Activated T-helper 9 cell treated with anti-CD3 and anti-CD28 coated beads, Interleukin-2, amount 50 U/mL, for 16 hours (primary cell): ENCODE measurements around the gene KAT8.
"Not testable (repeated sequence)": the region's sequence is repeated elsewhere in the genome, so short reads cannot be mapped to it uniquely, and the experiment has no call there.

Experiments used
- DNase-seq: peaks from one replicate; pipeline ENCODE4 v3.0.0-alpha.2; 2020; ENCODE audit warnings: low read depth

KAT8 gene

DNA sequence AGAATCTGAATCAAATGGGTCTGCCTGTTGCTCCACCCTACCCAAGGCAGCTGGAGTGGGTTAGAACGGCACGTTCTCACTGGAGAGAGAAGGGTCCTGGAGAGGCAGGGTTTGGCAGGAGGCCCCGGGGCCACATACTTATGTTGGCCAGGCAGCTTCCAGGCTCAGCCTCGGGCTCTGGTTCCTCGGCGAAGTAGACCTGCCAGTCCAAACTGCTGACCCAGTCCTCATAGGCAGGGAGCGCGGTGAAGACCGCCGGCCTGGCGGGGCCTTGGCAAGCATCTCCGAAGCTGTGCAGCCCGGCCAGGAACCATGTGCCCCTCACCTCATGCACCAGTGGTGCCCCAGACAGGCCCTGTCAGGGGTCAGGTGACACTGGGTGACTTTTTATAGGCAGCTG, 33.5 kb upstream of the KAT8 start:
- no peak for DNase-seq

DNA sequence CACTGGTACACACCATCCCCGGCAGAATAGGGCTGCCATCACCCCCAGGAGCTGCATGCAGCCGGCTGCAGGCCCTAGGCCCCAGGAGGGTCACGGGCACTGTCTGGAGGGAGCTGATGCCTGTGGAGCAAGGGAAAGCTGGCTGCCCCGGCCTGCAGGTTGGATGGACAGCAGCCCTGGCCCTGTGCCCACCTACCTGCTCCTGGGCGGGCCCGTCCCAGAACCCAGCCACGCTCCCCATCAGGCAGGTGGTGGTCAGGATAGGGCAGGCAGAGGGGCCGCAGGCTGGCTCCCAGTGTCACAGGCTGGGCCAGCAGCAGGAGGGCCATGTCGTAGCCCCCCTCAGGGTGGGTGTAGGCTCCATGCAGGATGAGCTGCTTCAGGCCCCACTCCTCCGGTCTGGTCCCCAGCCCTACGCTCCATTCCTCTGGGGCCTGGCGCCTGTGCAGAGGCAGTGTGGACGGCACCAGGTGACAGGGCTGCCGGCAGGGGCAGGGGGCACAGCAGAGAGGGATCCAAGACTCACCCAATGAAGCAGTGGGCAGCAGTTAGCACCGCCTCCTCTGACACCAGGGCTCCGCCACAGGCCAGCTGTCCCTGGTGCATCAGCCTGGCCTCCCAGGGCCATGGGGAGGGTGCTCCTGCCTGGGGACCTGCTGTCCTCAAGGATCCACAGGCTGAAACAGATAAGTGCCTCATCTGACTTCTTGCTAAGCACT, 32.7 kb upstream of the KAT8 start:
- DNase-seq, result no peak

- no peak for DNase-seq
These were observed 32.1 kb upstream of the KAT8 start for GRCh38 chr16:31085411-31085810.

- DNase-seq, result no peak
These were observed 31.4 kb upstream of the KAT8 start for GRCh38 chr16:31085873-31086628.

- DNase-seq, result no peak
These were observed 30.9 kb upstream of the KAT8 start for GRCh38 chr16:31086629-31086906.

DNA sequence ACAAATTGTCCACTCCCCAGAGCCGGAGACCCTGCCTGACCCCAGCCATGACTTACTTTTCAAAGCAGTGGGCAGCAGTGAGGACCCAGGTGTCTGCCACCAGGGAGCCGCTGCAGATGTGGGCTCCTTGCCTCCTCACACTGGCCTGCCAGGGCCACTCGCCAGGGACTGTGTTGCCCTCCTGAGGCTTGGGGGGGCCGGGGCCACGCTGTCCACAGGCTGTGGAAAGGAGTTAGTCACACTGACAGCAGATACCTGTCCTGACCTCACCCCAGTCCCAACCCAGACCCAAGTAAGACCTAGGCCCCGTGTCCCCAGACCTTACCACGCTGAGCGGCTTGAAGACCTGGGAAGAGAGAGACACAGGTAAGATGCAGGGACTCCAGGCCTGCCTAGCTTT, 30.0 kb upstream of the KAT8 start:
- no peak for DNase-seq

GRCh38 chr16:31087971-31088370, 29.5 kb upstream of the KAT8 start:
- no peak for DNase-seq

DNA sequence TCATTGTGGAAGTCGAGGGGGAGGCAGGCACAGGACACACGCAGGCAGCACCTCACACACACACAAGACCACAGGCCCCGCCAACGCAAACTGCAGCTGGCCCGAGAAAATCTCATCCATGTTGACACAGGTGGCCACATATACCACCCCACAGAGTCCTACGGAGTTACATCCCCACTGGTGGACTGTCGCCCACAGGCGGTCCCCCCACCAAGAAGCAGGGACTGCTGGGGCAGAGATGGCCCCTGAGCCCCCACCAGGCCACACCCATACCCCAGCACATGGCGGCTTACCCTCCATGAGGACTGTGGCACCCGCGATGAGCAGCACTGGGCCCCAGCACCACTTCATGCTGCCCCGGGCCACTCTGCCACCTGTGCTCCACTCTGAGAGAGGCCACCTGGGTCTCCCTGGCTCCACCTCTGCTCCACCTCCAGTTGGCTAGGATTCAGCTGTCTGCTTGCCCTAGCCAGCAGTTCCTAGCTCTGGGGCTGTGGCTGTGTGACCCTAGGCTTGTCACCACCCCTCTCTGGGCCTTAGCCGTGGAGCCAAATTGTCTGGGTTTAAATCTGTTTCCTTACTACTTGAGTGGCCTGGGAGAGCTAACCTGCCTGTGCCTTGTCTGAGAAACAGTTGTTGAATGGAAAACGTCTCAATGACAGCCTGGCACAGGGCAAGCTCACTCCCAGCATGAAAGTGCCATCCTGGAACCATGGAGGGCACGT, 28.8 kb upstream of the KAT8 start, which contains the start of gene PRSS53:
Gene PRSS53 (minus strand): TSS at position 485 of the 725 bp plus-strand sequence. CDS start 134 bp downstream, at position 351.
- no peak for DNase-seq

DNA sequence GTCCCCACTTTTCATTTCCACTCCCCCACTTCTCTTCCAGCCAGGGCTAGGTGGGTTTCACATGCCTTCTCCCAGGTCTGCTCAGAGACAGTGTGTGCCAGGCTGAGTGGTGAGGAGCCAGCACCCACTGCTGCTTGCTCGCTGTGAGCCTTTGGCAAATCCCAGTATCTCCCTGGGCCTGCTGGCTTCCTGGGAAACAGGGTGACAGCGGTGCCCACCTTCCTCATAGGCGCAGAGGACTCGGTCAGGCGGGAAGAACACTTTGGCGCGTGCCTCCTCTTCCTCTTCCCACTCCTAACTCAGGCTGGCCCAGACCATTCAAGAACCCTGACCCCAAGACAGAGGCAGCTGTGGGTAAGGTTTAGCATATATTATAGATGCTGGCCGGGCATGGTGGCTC, 28.3 kb upstream of the KAT8 start:
- no peak for DNase-seq

DNA sequence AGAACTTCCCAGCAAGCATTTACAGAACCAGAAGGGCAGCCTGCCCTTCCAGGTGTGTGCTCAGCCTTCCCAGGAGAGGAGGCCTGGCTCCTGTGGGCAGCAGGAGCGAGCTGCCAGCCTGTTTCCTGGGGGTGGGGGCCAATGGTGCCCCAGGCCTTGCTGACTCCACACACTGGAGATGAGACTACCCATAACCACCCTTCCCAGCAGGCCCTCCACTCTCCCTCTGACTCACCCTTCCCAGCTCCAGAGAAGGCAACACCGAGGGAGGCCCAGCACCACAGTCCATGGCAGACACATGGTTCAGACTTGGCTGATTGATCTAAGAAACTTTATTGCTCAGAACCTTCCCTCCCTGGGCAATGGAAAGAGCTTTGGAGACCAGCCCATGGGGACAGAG, 26.9 kb upstream of the KAT8 start:
- DNase-seq, result no peak

DNA sequence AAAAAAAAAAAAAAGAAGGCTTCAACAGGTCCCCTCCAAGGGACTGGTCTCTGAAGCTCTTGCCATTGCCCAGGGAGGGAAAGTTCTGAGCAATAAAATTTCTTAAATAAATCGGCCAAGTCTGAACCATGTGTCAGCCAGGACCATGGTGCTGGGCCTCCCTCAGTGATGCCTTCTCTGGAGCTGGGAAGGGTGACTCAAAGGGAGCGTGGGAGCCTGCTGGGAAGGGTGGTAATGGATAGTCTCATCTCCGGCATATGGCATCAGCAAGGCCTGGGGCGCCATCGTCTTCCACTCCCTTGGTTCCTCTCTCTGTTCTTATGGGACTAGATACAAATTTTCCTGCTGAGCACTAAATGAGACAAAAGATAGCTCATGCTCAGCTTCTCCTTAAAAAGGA, 25.1 kb upstream of the KAT8 start:
- no peak for DNase-seq

DNA sequence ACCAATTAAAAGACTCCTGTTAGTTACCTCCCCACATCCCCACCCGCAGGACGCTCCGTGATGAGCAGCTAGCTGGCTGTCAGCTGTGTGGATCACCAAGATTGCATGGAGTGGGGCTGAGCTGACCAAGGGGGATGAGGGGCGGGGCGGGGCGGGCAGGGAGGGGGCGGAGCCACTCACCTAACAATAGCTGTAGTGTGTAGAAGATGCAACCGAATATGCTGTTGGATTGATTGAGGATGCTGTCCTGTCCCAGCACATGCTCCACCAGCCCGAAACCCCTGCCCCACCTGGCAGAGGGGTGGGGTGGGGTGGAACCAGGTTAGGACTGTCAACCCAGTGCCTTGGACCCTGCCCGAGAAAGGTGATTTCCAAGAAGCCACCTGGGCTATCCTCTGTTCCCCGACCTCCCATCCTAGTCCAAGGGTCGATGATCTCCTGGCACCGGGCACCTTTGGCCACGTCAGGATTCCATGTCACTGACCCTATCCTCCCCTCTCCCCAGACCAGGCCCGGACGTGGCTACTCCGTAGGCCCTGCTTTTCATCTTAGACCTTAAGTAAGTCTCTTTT, 24.2 kb upstream of the KAT8 start:
- no peak for DNase-seq

DNA sequence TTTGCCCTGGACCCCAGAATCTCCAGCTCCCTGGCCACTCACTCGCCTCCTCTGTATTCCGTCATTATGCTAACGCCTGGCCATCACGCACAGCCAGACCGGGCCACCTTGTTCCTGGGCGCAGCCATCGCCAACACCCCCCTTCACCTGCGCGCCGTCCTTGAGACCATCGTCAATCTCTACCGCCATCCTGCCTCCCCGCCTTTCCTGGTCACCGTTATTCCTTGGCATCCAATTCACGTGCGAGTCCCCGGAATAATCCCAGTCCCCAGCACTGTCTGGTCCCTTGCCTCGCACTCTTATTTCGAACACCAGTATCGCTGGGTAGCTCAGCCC, 23.4 kb upstream of the KAT8 start:
- DNase-seq, result no peak

DNA sequence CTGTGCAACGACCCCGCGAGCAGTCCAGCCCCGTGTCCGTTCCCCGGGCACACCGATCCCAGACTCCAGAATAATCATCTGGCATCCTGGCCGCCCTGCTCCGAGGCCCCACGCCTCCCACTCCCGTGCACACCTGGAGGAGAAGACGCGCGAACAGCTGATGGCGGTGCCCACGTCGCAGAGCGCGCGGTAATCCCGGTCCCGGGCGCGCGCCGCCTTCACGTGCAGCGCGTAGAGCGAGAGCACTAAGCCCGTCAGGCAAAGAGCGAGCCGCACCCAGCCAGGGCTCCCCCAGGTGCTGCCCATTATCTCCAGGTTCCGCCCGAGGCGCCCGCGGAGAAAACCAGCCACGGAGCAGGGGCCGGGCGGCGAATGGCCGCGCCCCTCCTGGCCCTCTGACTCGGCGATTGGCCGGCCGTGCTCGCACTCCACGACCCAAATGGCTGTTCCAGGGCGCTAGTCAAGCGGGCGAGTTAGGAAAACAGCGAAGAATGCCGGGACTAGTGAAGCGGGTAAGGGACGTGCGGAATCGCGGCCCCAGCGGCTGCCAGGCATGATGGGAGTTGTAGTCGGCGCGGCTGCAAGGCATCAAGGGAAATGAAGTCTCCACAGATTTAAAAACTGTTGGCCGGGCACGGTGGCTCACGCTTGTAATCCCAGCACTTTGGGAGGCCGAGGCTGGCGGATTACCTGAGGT, 22.9 kb upstream of the KAT8 start, which contains the start of gene VKORC1:
Gene VKORC1 (minus strand): TSS at position 374 of the 697 bp plus-strand sequence. CDS start 68 bp downstream, at position 306.
- peak; percentile 79 for DNase-seq

DNA sequence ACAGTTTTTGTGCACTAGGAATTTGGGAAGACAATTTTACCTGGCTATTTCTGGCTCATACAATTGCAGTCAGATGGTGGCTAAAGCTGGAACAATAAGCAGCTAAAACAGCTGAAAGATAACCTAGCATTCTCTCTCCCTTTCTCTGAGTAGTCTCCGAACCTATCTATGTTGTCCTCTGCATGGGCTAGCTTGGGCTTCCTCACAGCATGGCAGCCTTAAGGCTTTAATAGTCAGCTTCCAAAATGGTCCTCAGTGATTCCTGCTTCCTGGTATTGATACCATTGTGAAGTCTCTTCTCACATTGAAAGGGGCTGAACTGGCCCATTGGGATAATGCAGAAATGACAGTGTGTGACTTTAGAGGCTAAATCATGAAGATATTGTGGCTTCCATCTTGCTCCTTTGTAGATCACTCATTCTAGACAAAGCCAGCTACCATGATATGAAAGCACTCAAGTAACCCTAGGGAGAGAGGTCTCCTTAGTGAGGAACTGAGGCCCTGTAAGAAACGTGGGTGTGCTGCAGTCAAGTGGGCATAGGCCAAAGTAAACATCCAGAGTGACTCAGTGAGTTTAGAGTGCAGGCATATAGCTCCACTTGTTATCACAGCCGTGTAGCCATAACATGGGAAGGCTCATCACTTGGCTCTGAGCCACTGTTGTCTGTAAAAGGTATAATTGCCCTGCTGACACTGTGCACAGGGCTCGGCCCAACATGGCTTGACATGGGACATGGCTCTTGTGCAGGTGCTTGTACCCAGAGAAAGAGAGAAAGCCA, 17.4 kb upstream of the KAT8 start:
- no peak for DNase-seq

- not testable (repeated sequence) for DNase-seq
These were observed 16.4 kb upstream of the KAT8 start for GRCh38 chr16:31100876-31101641.

DNA sequence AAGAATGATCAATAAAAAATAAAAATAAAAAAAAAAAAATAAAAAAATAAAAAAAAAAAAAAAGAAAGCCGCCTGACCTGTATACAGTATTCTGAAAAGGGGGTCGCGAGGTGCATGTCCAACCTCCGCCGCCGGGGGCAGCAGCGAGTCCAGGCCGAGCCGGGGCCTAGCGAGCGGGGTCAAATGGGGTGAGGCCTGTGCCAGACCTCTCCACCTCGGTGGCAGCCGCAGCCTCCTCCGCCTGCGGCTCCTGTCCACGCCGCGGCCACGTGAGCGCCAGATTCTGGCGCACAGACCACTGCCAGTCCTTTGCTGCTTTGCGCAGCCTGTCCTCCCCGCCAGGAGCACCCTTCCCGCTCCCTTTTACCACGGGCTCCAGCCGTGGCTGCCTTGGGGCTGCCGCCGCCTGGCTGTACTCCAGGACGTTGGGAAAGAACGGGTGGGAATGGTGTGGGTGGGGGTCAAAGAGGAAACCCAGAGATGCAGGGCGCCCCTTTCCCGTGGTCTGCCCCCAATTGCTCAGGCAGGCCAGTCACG, 11.7 kb upstream of the KAT8 start:
- DNase-seq, result peak; percentile 66

DNA sequence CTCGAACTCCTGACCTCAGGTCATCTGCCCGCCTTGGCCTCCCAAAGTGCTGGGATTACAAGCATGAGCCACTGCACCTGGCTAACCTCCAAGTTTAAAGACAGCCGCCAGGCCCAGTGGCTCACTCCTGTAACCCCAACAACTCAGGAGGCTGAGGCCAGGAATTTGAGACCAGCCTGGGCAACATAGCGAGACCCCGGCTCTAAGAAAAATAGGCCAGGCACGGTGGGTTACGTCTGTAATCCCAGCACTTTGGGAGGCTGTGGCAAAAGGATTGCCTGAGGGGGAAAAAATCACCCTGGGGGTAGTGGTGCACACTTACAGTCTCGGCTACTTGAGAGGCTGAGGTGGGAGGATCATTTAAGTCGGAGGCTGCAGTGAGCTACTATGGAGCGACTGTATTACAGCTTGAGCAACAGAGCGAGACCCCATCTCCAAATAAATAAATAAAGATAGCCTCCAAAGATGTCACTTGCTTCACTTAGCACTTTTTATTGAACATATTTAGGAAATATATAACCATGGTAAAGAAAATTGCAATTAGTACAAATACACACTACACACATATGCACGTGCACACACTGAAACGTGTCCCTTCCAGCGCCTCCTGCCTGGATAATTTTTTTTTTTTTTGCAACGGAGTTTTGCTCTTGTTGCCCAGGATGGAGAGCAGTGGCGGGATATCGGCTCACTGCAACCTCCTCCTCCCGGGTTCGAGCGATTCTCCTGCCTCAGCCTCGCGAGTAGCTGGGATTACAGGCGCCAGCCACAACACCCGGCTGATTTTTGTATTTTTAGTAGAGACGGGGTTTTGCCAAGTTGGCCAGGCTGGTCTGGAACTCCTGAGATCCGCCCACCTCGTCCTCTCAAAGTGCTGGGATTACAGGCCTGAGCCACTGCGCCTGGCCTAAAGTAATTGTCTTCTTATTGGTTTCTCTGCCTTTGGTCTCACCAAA, 10.7 kb upstream of the KAT8 start:
- DNase-seq, result no peak

DNA sequence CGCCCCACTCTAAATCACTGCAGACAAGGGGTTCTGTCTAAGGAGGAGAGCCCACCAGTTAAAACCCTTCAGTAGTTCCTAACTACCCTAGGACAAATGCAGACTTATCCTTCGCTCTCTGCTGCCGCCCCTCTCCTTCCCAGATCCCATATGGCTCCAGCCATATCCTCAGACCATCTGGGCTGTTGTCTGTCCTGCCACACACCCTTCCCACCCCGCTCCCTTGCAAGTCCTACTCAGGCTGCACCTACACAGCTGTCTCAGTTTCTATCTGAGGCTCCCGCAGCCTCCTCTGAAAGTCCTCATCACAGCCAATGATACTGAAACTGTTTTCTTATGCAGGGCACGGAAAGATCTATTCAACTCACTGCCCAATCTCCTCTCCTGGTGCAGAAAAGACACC, 10.0 kb upstream of the KAT8 start:
- no peak for DNase-seq
